ENCODE data around the gene THOC2.

GRCh38 chrX:123603491-123603890 is 129.4 kb downstream of the THOC2 start:
- TF ChIP-seq SUZ12 (IDR thresholded peaks at IDR 0.05) (no peak), TARDBP (IDR thresholded peaks at IDR 0.05) (no peak), NFRKB (IDR thresholded peaks at IDR 0.05) (no peak), BHLHE40 (IDR thresholded peaks at IDR 0.05; ENCODE audit: borderline replicate concordance) (no peak), PKNOX1 (IDR thresholded peaks at IDR 0.05) (no peak), ELF4 (IDR thresholded peaks at IDR 0.05) (no peak), SP1 (IDR thresholded peaks at IDR 0.05) (no peak), ZNF384 (IDR thresholded peaks at IDR 0.05) (no peak), L3MBTL2 (conservative IDR thresholded peaks at IDR 0.05) (no peak), FOXM1 (IDR thresholded peaks at IDR 0.05; ENCODE audit: borderline replicate concordance) (no peak)

Data from HEK293T (cell line).